Measurements from ENCODE around the gene SOBP. TPM values are rescaled to one million over a fixed set of nuclear protein-coding genes. Genes with fewer than 3 reads are reported as not detected.
A peak's percentile ranks its signal among the peaks of the same experiment; 100 is the strongest.

The SOBP gene
- total RNA-seq, 1 experiment from 2014 or later: 0.22 TPM

- Histone ChIP-seq H3K4me1 (replicated peaks; ENCODE audit: insufficient read depth) (peaks cover 29% of the 10 kb centered on the region), H3K9me3 (ENCODE audit: insufficient read depth, low read depth) (no peaks in the 10 kb centered on the region), H3K4me2 (no peak overlapping the region), H3K79me2 (ENCODE audit: low read depth) (no peaks in the 10 kb centered on the region), H3K27ac (no peak overlapping the region), H3K4me3 (no peak overlapping the region), H3K36me3 (ENCODE audit: low read depth) (no peaks in the 10 kb centered on the region), H3F3A (ENCODE audit: insufficient read depth, low read depth) (peaks cover 14% of the 10 kb centered on the region; the same call in 1 of the 2 replicates), H3K9me2 (ENCODE audit: insufficient read depth) (no peaks in the 10 kb centered on the region), H2AFZ (no peak overlapping the region), H4K20me1 (ENCODE audit: insufficient read depth) (no peaks in the 10 kb centered on the region), H3K27me3 (ENCODE audit: insufficient read depth, low read depth) (no peaks in the 10 kb centered on the region)
- BruUV-seq (replicated peaks): no TSS peak
- intact Hi-C loops (cut with micrococcal nuclease; ENCODE audit: unreplicated experiment): no loop called here
- DNase-seq: peak in 1 of 2 experiments; percentile 16
- POLR2A ChIA-PET (ENCODE audit: unreplicated experiment): no interaction called here
- CTCF ChIA-PET: no interaction called here
- TF ChIP-seq EZH2 (IDR thresholded peaks at IDR 0.05; ENCODE audit: low read depth) (no peak), CTCF (conservative IDR thresholded peaks at IDR 0.05) (no peak)
These were observed 138.1 kb downstream of the SOBP start for GRCh38 chr6:107627969-107628368.

- ChIA-PET POLR2A (ENCODE audit: unreplicated experiment) (no interaction called here), CTCF (no interaction called here)
These were observed 139.0 kb downstream of the SOBP start for GRCh38 chr6:107628878-107629277.

GRCh38 chr6:107629548-107630129 is 139.7 kb downstream of the SOBP start:
- Histone ChIP-seq H3K27me3 (ENCODE audit: insufficient read depth, low read depth) (no peaks in the 10 kb centered on the region), H4K20me1 (ENCODE audit: insufficient read depth) (no peaks in the 10 kb centered on the region), H3K27ac (no peak overlapping the region), H3K4me3 (no peak overlapping the region), H3K36me3 (ENCODE audit: low read depth) (no peaks in the 10 kb centered on the region), H3K4me1 (replicated peaks; ENCODE audit: insufficient read depth) (peaks cover 12% of the 10 kb centered on the region), H3K79me2 (ENCODE audit: low read depth) (no peaks in the 10 kb centered on the region), H3K9me2 (ENCODE audit: insufficient read depth) (no peaks in the 10 kb centered on the region), H2AFZ (no peak overlapping the region), H3K4me2 (no peak overlapping the region), H3F3A (ENCODE audit: insufficient read depth, low read depth) (peaks cover 8% of the 10 kb centered on the region; the same call in 1 of the 2 replicates), H3K9me3 (ENCODE audit: insufficient read depth, low read depth) (no peaks in the 10 kb centered on the region)
- ChIA-PET POLR2A (ENCODE audit: unreplicated experiment) (no interaction called here), CTCF (no interaction called here)
- intact Hi-C loops (cut with micrococcal nuclease; ENCODE audit: unreplicated experiment): no loop called here
- peak in 1 of 2 experiments; percentile 25 for DNase-seq
- BruUV-seq (replicated peaks): no TSS peak
- no peak for TF ChIP-seq CTCF (conservative IDR thresholded peaks at IDR 0.05)
- no peak for TF ChIP-seq EZH2 (IDR thresholded peaks at IDR 0.05; ENCODE audit: low read depth)

More at GRCh38 chr6:107628878-107629277, 139.0 kb downstream of the SOBP start:
- Histone ChIP-seq H2AFZ (no peak overlapping the region), H3F3A (ENCODE audit: insufficient read depth, low read depth) (peaks cover 9% of the 10 kb centered on the region; the same call in 1 of the 2 replicates), H3K9me2 (ENCODE audit: insufficient read depth) (no peaks in the 10 kb centered on the region), H3K9me3 (ENCODE audit: insufficient read depth, low read depth) (no peaks in the 10 kb centered on the region), H4K20me1 (ENCODE audit: insufficient read depth) (no peaks in the 10 kb centered on the region), H3K4me2 (no peak overlapping the region), H3K27me3 (ENCODE audit: insufficient read depth, low read depth) (no peaks in the 10 kb centered on the region), H3K36me3 (ENCODE audit: low read depth) (no peaks in the 10 kb centered on the region), H3K79me2 (ENCODE audit: low read depth) (no peaks in the 10 kb centered on the region), H3K4me1 (replicated peaks; ENCODE audit: insufficient read depth) (peaks cover 20% of the 10 kb centered on the region), H3K27ac (no peak overlapping the region), H3K4me3 (no peak overlapping the region)
- TF ChIP-seq EZH2 (IDR thresholded peaks at IDR 0.05; ENCODE audit: low read depth) (no peak), CTCF (conservative IDR thresholded peaks at IDR 0.05) (no peak)
- no TSS peak for BruUV-seq (replicated peaks)
- intact Hi-C loops (cut with micrococcal nuclease; ENCODE audit: unreplicated experiment): no loop called here
- peak in 1 of 2 experiments; percentile 19 for DNase-seq

Data from PC-9 (cell line).